K562 (cell line): Measurements from ENCODE around the gene ANKRD49. TPM values are rescaled to one million over a fixed set of nuclear protein-coding genes. Genes with fewer than 3 reads are reported as not detected.
A peak's percentile ranks its signal among the peaks of the same experiment; 100 is the strongest.

Source experiments
- BDP1 ChIP-seq: IDR thresholded peaks from 3 replicates; pipeline ENCODE4 v1.6.1; 2011; ENCODE audit not compliant: insufficient read length, insufficient read depth
- CCNT2 ChIP-seq: IDR thresholded peaks from 2 replicates; pipeline ENCODE4 v1.6.1; 2011; ENCODE audit warnings: borderline replicate concordance, low read depth, mild to moderate bottlenecking, moderate library complexity, mixed read lengths, low read length; ENCODE audit not compliant: insufficient read length; ENCODE audit errors: extremely low read depth
- DMBX1 ChIP-seq: fragments of 250-450 bp; sonication (Bioruptor Pico); IDR thresholded peaks from 2 replicates; pipeline ENCODE4 v1.8.0; 2022; ENCODE audit warnings: inconsistent platforms, mild to moderate bottlenecking, moderate library complexity, borderline replicate concordance
- E2F3 ChIP-seq: fragments of 250-450 bp; sonication (Bioruptor Pico); IDR thresholded peaks from 2 replicates; pipeline ENCODE4 v1.4.0; 2020; ENCODE audit warnings: mild to moderate bottlenecking
- HEY1 ChIP-seq: fragments of 250-450 bp; sonication (Bioruptor Pico); IDR thresholded peaks from 2 replicates; pipeline ENCODE4 v1.5.0; 2020; ENCODE audit warnings: mild to moderate bottlenecking, moderate library complexity, borderline replicate concordance
- HSF4 ChIP-seq: fragments of 250-450 bp; sonication (Bioruptor Pico); IDR thresholded peaks from 2 replicates; pipeline ENCODE4 v2.1.2; 2022; ENCODE audit warnings: mild to moderate bottlenecking, moderate library complexity, borderline replicate concordance
- JUN ChIP-seq, 2 experiments: sonication (generic) in 1 of 2; formaldehyde crosslinking in 1 of 2; IDR thresholded peaks; 2 replicates each; pipeline versions ENCODE4 v1.6.1 to v1.8.0; 2012 to 2022; ENCODE audit warnings: borderline replicate concordance in 2 of 2, mild to moderate bottlenecking in 2 of 2, improper control_type of control experiment in 1 of 2, low read depth in 1 of 2, low read length in 1 of 2, missing genetic modification reagents in 1 of 2
- MED1 ChIP-seq: sonication (generic); formaldehyde crosslinking; IDR thresholded peaks from 2 replicates; pipeline ENCODE4 v1.8.1; 2023; ENCODE audit warnings: missing genetic modification reagents, borderline replicate concordance
- PCBP1 ChIP-seq: fragments of 200-400 bp; formaldehyde crosslinking; IDR thresholded peaks from 2 replicates; pipeline ENCODE4 v1.6.1; 2018; ENCODE audit warnings: mild to moderate bottlenecking, low read depth, low read length; ENCODE audit not compliant: poor library complexity, severe bottlenecking
- PHTF2 ChIP-seq: fragments of 250-450 bp; sonication (Bioruptor Pico); IDR thresholded peaks from 2 replicates; pipeline ENCODE4 v1.5.0; 2021; ENCODE audit warnings: mild to moderate bottlenecking
- PURB ChIP-seq: sonication (generic); formaldehyde crosslinking; IDR thresholded peaks from 2 replicates; pipeline ENCODE4 v1.9.0; 2021; ENCODE audit warnings: low read depth, mild to moderate bottlenecking, missing genetic modification reagents
- SMAD4 ChIP-seq: fragments of 250-450 bp; sonication (Bioruptor Pico); conservative IDR thresholded peaks from 2 replicates; pipeline ENCODE4 v1.8.0; 2021; ENCODE audit warnings: inconsistent platforms, mild to moderate bottlenecking, moderate library complexity
- SREBF1 ChIP-seq: fragments of 150-350 bp; IDR thresholded peaks from 2 replicates; pipeline ENCODE4 v1.6.1; 2014; ENCODE audit warnings: antibody characterized with exemption, low read depth, low read length, borderline replicate concordance
- TBL1XR1 ChIP-seq, 2 experiments: IDR thresholded peaks; 2 replicates each; pipeline ENCODE4 v1.6.1; 2012; ENCODE audit warnings: improper control_type of control experiment in 2 of 2, low read length in 2 of 2, mild to moderate bottlenecking in 1 of 2
- TBP ChIP-seq: optimal IDR thresholded peaks from 2 replicates; pipeline ENCODE3; 2011; ENCODE audit warnings: low read depth, low read length, improper control_type of control experiment
- TFAM ChIP-seq: fragments of 250-450 bp; sonication (Bioruptor Pico); conservative IDR thresholded peaks from 2 replicates; pipeline ENCODE4 v1.5.0; 2021; ENCODE audit warnings: mild to moderate bottlenecking, moderate library complexity
- U2AF1 ChIP-seq: fragments of 200-400 bp; formaldehyde crosslinking; optimal IDR thresholded peaks from 2 replicates; pipeline ENCODE3; 2017; ENCODE audit warnings: mild to moderate bottlenecking, low read depth, low read length, moderate library complexity
- polyA plus RNA-seq, 8 experiments: library from polyadenylated mRNA; depleted of rRNA in 4 of 8; stranded (reverse) in 5 of 8; unstranded in 3 of 8; fragments of >200 nt; fragmentation: Nextera tagmentation in 2 of 8; fragmentation: Illumina TruSeq in 1 of 8; extraction: Ambion mirVana in 2 of 8; extraction: Trizol in 1 of 8; gene quantifications; 2 replicates each; pipeline versions ENCODE4 v1.2.1 to v1.2.3, GENCODE V29; 2011 to 2014; ENCODE audit warnings: inconsistent platforms in 1 of 8, missing spikeins in 1 of 8
- total RNA-seq, 7 experiments: library from RNA; depleted of rRNA in 6 of 7; stranded (reverse); fragments of >200 nt in 6 of 7; fragmentation: Illumina TruSeq in 2 of 7; extraction: Trizol in 2 of 7; gene quantifications; 2 replicates each; pipeline versions ENCODE4 v1.2.1 to v1.2.3, GENCODE V29; 2011 to 2021; ENCODE audit warnings: low replicate concordance in 1 of 7
- TF ChIP-seq, protein P1 (sequence below): fragments of 200-800 bp; sonication (Bioruptor generic); IDR thresholded peaks from 2 replicates; pipeline ENCODE4 v1.6.1; 2017; ENCODE audit warnings: missing genetic modification characterization, missing compliant biosample characterization
- TF ChIP-seq, protein P2 (sequence below): IDR thresholded peaks from 2 replicates; pipeline ENCODE4 v1.6.1; 2011; ENCODE audit warnings: borderline replicate concordance, low read depth, mild to moderate bottlenecking, moderate library complexity, low read length; ENCODE audit not compliant: insufficient read depth, poor library complexity, severe bottlenecking

Gene ANKRD49
- total and polyA plus RNA-seq, 9 of the 15 experiments (the other 6 are each of a cell fraction or from before 2014, with no cell fraction given) = 13.4 to 43.5 (median 30.6) TPM

DNA sequence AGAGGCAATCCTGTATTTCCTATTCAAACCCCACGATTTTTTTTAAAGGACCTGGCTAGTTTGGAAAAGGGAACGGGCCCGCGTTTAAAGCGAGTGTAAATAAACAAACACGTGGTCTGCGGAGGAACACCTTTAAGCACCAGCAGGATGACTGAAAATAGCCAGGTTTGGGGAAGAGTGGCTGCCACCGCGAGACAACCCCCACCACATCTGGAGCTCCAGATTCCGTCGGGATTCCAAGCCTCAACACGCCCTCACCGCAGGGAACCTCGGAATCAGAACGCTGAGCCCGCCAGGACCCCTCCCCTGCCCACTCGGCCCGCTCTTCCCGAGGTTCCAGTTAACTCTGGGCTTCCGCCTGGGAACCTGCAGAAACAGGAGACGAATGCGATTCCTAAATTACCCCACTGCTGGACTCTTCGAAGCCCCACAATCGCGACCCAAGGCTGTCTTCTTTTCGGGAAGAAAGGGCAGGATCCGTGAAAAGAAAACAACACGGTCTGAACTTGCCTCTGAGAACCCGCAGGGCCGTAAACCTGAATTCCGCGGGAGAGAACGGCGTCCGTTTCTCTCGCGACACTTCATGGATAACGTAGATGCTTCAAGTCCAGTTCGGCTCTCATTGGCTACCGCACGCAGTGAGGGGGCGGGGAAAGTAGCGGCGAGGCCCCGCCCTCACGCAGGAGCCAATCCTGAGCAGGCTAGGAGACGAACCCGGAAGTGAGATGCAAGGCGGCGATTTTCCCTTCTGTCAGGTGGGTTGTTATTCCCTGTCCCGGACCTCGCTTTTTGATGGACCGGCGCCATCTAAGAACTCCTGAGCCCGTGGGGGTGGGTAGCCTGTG is at the start of gene ANKRD49, which contains the start of gene MRE11 (continued):
- TF ChIP-seq MED1 (CRISPR knock-in tag) (no peak), HSF4 (CRISPR knock-in tag) (no peak), DMBX1 (CRISPR knock-in tag) (no peak), BDP1 (no peak), TBL1XR1 (IDR thresholded peaks at IDR 0.05; ENCODE audit: low read length in 2 of 2) (no peak), SMAD4 (CRISPR knock-in tag) (no peak), PCBP1 (no peak), PURB (CRISPR knock-in tag) (no peak), U2AF1 (no peak), HEY1 (CRISPR knock-in tag) (no peak), TBP (peak; percentile 65), PHTF2 (CRISPR knock-in tag) (no peak), SREBF1 (no peak), E2F3 (0 out of 2 replicates have a peak, but pooled peaks have one; percentile 21), TFAM (CRISPR knock-in tag) (no peak), CCNT2 (no peak), JUN (IDR thresholded peaks at IDR 0.05; ENCODE audit: borderline replicate concordance, low read depth, low read length) (no peak), JUN (CRISPR knock-in tag; IDR thresholded peaks at IDR 0.05; ENCODE audit: borderline replicate concordance) (no peak; the same call in 1 of the 2 replicates)
- TF ChIP-seq, protein P1, sequence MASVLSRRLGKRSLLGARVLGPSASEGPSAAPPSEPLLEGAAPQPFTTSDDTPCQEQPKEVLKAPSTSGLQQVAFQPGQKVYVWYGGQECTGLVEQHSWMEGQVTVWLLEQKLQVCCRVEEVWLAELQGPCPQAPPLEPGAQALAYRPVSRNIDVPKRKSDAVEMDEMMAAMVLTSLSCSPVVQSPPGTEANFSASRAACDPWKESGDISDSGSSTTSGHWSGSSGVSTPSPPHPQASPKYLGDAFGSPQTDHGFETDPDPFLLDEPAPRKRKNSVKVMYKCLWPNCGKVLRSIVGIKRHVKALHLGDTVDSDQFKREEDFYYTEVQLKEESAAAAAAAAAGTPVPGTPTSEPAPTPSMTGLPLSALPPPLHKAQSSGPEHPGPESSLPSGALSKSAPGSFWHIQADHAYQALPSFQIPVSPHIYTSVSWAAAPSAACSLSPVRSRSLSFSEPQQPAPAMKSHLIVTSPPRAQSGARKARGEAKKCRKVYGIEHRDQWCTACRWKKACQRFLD (CRISPR knock-in tag) = no peak; the same call in 1 of the 2 replicates
- TF ChIP-seq, protein P2, sequence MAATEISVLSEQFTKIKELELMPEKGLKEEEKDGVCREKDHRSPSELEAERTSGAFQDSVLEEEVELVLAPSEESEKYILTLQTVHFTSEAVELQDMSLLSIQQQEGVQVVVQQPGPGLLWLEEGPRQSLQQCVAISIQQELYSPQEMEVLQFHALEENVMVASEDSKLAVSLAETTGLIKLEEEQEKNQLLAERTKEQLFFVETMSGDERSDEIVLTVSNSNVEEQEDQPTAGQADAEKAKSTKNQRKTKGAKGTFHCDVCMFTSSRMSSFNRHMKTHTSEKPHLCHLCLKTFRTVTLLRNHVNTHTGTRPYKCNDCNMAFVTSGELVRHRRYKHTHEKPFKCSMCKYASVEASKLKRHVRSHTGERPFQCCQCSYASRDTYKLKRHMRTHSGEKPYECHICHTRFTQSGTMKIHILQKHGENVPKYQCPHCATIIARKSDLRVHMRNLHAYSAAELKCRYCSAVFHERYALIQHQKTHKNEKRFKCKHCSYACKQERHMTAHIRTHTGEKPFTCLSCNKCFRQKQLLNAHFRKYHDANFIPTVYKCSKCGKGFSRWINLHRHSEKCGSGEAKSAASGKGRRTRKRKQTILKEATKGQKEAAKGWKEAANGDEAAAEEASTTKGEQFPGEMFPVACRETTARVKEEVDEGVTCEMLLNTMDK = no peak
